ENCODE measurements around the gene ATP9B. TPM values are rescaled to one million over a fixed set of nuclear protein-coding genes. Genes with fewer than 3 reads are reported as not detected.

Gene ATP9B
- total RNA-seq, 1 donor from 2014 or later = 22.7 TPM

GRCh38 chr18:79191418-79191817, 122.2 kb downstream of the ATP9B start:
- DNase-seq (ENCODE audit: low read depth) = no peak
- TF ChIP-seq, protein P1, sequence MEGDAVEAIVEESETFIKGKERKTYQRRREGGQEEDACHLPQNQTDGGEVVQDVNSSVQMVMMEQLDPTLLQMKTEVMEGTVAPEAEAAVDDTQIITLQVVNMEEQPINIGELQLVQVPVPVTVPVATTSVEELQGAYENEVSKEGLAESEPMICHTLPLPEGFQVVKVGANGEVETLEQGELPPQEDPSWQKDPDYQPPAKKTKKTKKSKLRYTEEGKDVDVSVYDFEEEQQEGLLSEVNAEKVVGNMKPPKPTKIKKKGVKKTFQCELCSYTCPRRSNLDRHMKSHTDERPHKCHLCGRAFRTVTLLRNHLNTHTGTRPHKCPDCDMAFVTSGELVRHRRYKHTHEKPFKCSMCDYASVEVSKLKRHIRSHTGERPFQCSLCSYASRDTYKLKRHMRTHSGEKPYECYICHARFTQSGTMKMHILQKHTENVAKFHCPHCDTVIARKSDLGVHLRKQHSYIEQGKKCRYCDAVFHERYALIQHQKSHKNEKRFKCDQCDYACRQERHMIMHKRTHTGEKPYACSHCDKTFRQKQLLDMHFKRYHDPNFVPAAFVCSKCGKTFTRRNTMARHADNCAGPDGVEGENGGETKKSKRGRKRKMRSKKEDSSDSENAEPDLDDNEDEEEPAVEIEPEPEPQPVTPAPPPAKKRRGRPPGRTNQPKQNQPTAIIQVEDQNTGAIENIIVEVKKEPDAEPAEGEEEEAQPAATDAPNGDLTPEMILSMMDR (conservative IDR thresholded peaks at IDR 0.05; ENCODE audit: low read depth, low read length) = no peak
- no peak overlapping the region for H3K4me3 ChIP-seq (ENCODE audit: low read depth, low read length)

- no peak for DNase-seq (ENCODE audit: low read depth)
- H3K4me3 ChIP-seq (ENCODE audit: low read depth, low read length) = no peak overlapping the region
- TF ChIP-seq, protein P1 (conservative IDR thresholded peaks at IDR 0.05; ENCODE audit: low read depth, low read length) = no peak
Observed at GRCh38 chr18:79191956-79192355, 122.8 kb downstream of the ATP9B start.

- no peak overlapping the region for H3K4me3 ChIP-seq (ENCODE audit: low read depth, low read length)
- TF ChIP-seq, protein P1 (conservative IDR thresholded peaks at IDR 0.05; ENCODE audit: low read depth, low read length) = no peak
- no peak for DNase-seq (ENCODE audit: low read depth)
Observed at GRCh38 chr18:79193826-79194225, 124.6 kb downstream of the ATP9B start.

DNA sequence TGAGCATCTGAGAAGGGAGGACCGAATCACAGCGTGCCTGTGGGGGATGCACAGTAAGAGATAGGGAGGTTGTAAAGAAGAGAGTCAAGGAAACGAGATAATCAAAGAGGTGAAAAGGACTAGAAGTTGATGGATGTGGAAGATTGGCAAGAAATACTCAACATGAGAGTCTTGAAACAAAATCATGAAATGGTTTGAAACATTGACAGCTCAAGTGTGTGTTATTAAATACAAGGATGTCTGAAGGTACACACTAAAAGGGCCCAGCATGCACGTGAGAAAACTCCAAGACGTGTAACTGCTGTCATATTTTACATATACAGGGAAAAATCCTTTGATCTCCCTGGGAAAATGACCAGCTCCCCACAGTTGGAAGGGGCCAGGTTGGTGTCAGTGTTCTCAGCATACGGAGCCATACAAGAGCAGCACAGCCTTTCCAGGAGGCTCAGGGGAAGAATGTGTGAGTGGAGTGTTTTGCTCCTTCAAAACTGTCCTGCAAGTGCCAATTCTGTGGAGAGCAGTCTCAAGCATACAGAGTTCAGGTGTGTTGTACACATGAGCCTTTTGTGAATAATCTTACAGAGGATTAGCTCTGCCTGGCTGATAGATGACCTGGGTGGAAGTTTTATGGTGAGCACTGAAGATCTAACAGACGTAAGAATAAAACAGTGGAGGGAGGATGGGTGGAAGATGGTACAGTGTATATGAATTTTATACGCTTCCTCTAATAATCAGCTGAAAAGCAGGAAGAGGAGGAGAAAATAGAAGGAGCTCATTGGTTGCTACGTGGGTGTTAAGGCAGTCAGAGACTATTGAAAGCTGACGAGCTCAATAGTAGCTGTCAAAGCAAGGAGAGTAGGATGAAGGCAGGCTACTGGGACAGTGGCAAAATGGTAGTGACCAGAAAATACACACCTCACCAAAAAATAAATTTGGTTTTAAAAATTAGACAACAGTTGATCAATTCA, 126.8 kb downstream of the ATP9B start:
- no peak for DNase-seq (ENCODE audit: low read depth)

GRCh38 chr18:79197531-79197930, 128.3 kb downstream of the ATP9B start:
- no peak overlapping the region for H3K4me3 ChIP-seq (ENCODE audit: low read depth, low read length)
- no peak for DNase-seq (ENCODE audit: low read depth)
- TF ChIP-seq, protein P1 (conservative IDR thresholded peaks at IDR 0.05; ENCODE audit: low read depth, low read length) = no peak

More for the DNA sequence above, 126.8 kb downstream of the ATP9B start:
- no peak overlapping the region for H3K4me3 ChIP-seq (ENCODE audit: low read depth, low read length)
- TF ChIP-seq, protein P1 (conservative IDR thresholded peaks at IDR 0.05; ENCODE audit: low read depth, low read length) = no peak

DNA sequence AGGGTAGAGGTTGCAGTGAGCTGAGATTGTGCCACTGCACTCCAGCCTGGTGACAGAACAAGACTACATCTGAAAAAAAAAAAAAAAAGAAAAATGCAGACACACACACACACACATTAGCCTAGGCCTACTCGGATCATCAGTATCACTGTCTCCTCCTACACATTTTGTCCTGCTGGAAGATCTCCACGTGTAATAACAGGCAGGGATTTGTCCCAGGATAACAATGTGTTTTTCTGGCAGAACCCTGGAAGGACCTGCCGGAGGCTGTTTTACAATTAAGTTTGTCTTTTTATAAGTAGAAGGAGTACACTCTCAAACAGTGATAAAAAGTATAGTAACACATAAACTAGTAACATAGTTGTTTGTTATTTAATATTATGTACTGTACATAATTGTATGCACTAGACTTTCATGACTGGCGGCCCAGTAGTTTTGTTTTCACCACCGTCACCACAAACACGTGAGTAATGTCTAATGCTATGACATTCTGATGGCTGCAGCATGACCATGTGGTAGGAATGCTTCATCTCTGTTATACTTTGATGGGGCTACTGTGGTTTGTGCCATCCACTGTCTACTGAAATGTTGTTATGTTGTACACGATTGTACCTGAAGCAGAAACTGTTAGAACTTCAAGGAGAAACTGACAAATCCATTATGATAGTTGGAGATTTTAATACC, 130.6 kb downstream of the ATP9B start:
- H3K4me3 ChIP-seq (ENCODE audit: low read depth, low read length) = no peak overlapping the region
- TF ChIP-seq, protein P1 (conservative IDR thresholded peaks at IDR 0.05; ENCODE audit: low read depth, low read length) = no peak
- DNase-seq (ENCODE audit: low read depth) = no peak
